ENCODE data around the gene DCST1.

Gene DCST1

DNA sequence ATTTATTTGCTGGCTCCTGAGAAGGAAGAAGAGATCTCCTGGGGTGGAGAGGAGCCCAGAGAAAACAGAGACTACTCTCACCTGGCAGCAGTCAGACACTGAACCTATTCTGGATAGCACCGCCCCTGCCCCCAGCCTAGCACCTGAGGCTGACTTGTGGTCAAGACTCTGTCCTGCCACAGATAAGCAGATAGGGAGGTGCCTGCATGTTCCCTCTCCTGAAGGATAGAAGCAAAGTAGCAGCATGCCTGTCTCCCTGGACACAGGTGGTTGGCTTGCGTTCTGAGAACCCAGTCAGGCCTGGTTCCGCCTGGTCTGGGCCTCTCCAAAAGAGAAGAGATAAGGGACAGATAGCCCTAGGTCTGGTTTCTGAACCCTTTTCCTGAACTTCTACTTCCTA is 43.7 kb downstream of the DCST1 start:
- H3K4me1 ChIP-seq: peaks cover 100% of the 10 kb centered on the region
- no peak overlapping the region for H3K4me3 ChIP-seq
- peaks cover 36% of the 10 kb centered on the region for H3K27me3 ChIP-seq
- peaks cover 35% of the 10 kb centered on the region for H4K20me1 ChIP-seq
- H3K36me3 ChIP-seq: no peaks in the 10 kb centered on the region
- peak overlapping the region; percentile 100 for H3K4me2 ChIP-seq
- no peaks in the 10 kb centered on the region for H3K9me3 ChIP-seq
- no peak for TF ChIP-seq Cebpa-rat (IDR thresholded peaks at IDR 0.05)
- peak overlapping the region; percentile 75 for H3K27ac ChIP-seq
- peak overlapping the region; percentile 75 for H3K9ac ChIP-seq

DNA sequence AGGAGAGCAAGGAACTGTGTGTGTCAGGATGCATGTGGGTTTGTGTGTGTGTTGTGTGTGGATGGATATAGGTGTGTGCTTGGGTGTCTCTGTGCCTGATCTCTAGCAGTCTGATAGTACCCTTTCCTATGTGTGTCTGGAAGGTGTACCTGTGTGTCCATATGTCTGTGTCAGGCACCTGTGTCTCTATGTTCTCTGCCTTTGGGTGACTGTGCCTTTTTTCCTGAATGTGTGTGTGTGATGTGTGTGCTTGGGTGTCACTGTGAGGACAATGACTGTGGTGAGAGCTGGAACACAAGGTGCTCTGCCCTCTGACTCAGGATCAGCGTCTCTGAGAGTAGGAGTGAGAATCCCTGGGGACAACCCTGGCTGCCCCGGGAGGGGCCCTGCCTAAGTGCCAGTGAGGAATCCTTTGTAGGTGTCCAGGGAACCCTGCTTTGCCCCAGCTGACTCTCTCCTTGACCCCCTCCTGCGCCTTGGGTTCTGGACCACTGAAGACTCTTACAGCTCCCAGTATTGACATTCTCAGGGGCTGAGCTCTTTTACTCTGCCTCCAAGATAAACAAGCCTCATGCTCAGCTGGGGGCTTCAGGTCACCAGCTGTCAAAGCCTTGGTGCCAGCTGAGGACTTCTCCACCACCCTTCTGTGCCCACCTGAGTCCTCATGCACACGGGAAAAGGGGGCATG is 44.3 kb downstream of the DCST1 start:
- no peaks in the 10 kb centered on the region for H3K9me3 ChIP-seq
- H3K4me3 ChIP-seq: peak overlapping the region; percentile 70; the same call in 1 of the 2 replicates
- peak overlapping the region; percentile 100 for H3K4me2 ChIP-seq
- H3K27me3 ChIP-seq: peaks cover 41% of the 10 kb centered on the region
- no peak for TF ChIP-seq Cebpa-rat (IDR thresholded peaks at IDR 0.05)
- no peaks in the 10 kb centered on the region for H3K36me3 ChIP-seq
- H3K27ac ChIP-seq: 0 out of 2 replicates have a peak overlapping the region, but pooled peaks have one; percentile 75
- H4K20me1 ChIP-seq: peaks cover 41% of the 10 kb centered on the region
- peaks cover 100% of the 10 kb centered on the region for H3K4me1 ChIP-seq
- peak overlapping the region; percentile 75 for H3K9ac ChIP-seq

DNA sequence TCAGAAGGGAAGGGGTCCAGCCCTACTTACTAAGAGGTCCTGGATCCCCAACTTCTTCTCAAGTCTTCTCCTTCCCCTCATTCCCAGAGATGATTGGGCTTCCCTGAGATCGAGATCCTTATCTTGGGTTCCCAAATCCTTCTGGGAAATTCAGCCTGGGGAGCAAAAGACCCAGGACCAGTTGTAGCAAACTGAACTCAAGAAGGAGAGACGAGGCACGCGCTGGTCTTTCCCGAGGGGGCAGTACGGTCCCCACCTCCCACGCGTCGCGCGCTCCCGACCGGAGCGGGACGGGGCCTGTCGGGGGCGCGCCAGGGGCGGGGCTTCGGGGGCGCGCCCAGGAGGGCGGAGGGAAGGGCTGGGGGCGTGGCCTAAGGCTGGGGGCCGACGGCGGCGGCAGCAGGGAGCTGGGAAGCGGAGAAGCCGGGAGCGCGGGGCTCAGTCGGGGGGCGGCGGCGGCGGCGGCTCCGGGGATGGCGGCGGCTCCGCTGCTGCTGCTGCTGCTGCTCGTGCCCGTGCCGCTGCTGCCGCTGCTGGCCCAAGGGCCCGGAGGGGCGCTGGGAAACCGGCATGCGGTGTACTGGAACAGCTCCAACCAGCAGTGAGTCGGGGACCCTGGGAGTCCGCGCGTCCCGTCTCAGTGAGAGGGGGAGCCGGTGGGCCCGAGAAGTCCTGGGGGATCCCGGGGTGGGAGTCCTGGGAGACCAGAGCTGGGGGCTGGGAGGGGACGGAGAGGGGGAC is 45.0 kb downstream of the DCST1 start, which contains the start of gene EFNA3:
TSS of gene EFNA3 (plus strand) at position 369 of the 741 bp plus-strand sequence. CDS start at position 474, 105 bp downstream.
- Histone ChIP-seq H3K27ac (peak within 1 kb of the TSS; percentile 75; the same call in 1 of the 2 replicates), H3K36me3 (no peaks in the 10 kb centered on the region), H3K9me3 (no peaks in the 10 kb centered on the region), H3K9ac (peak within 1 kb of the TSS; percentile 75), H3K27me3 (peaks cover 49% of the 10 kb centered on the region), H3K4me1 (peaks cover 100% of the 10 kb centered on the region), H3K4me3 (peak within 1 kb of the TSS; percentile 70), H3K4me2 (peak within 1 kb of the TSS; percentile 100), H4K20me1 (peaks cover 48% of the 10 kb centered on the region)
- no peak for TF ChIP-seq Cebpa-rat (IDR thresholded peaks at IDR 0.05)

GRCh38 chr1:155079210-155079486 is 45.5 kb downstream of the DCST1 start:
- no peak for TF ChIP-seq Cebpa-rat (IDR thresholded peaks at IDR 0.05)
- peak overlapping the region; percentile 75; the same call in 1 of the 2 replicates for H3K27ac ChIP-seq
- peaks cover 53% of the 10 kb centered on the region for H4K20me1 ChIP-seq
- no peaks in the 10 kb centered on the region for H3K36me3 ChIP-seq
- H3K4me1 ChIP-seq: peaks cover 100% of the 10 kb centered on the region
- H3K9ac ChIP-seq: peak overlapping the region; percentile 75
- no peaks in the 10 kb centered on the region for H3K9me3 ChIP-seq
- peaks cover 53% of the 10 kb centered on the region for H3K27me3 ChIP-seq
- peak overlapping the region; percentile 70 for H3K4me3 ChIP-seq
- H3K4me2 ChIP-seq: peak overlapping the region; percentile 100

DNA sequence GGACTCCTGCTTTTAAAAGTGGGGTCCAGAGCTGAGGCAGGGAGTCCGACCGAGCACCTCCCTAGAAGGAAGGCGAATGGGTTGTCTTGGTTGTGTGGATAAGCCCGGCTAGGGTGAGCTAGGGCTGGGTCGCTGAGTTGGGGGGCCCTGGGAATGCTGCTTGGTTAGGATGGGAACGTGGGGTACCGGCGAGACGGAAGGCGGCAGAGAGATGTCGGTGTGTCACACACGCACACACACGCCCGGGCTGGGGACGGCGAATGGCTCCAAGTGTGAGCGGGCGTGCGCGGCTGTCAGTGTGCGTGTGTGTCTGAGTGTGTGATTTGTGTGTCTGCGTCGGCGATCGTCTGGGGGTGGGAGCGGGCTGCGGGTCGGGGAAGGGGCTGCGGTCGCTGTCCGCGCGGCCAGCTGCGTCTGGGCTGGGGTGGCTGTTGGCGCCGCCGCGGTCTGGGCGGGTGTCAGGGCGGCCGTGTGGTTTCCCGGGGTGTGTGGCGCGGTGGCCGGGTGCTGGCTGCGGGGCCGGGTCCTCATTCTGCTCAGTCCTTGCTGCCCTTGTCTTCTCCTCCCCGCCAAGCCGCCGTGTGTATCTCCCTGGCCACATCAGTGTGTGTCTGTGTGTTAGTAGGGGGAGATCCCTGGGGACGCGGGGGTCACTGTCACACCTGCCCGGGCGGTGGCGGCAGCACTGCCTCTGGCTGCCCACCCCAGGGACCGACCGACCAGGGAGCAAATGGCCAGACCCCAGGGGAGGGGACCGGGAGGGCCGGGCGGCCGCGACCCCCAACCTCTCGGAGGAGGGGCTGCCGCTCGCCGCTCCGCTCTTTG is 46.1 kb downstream of the DCST1 start:
- peaks cover 53% of the 10 kb centered on the region for H3K27me3 ChIP-seq
- no peak for TF ChIP-seq Cebpa-rat (IDR thresholded peaks at IDR 0.05)
- H3K4me3 ChIP-seq: peak overlapping the region; percentile 70
- H3K4me1 ChIP-seq: peaks cover 99% of the 10 kb centered on the region
- H4K20me1 ChIP-seq: peaks cover 58% of the 10 kb centered on the region
- no peaks in the 10 kb centered on the region for H3K9me3 ChIP-seq
- H3K27ac ChIP-seq: peak overlapping the region; percentile 75; the same call in 1 of the 2 replicates
- peak overlapping the region; percentile 75 for H3K9ac ChIP-seq
- peak overlapping the region; percentile 100 for H3K4me2 ChIP-seq
- no peaks in the 10 kb centered on the region for H3K36me3 ChIP-seq

GRCh38 chr1:155080312-155081228 is 46.9 kb downstream of the DCST1 start:
- TF ChIP-seq Cebpa-rat (IDR thresholded peaks at IDR 0.05): no peak
- Histone ChIP-seq H3K4me2 (peak overlapping the region; percentile 100), H3K4me1 (peaks cover 93% of the 10 kb centered on the region), H3K4me3 (peak overlapping the region; percentile 70), H3K9ac (peak overlapping the region; percentile 75), H4K20me1 (peaks cover 58% of the 10 kb centered on the region), H3K27me3 (peaks cover 53% of the 10 kb centered on the region), H3K36me3 (no peaks in the 10 kb centered on the region), H3K27ac (peak overlapping the region; percentile 37; the same call in 1 of the 2 replicates), H3K9me3 (no peaks in the 10 kb centered on the region)

GRCh38 chr1:155081472-155082300 is 48.1 kb downstream of the DCST1 start:
- Histone ChIP-seq H3K9me3 (no peaks in the 10 kb centered on the region), H3K4me3 (peak overlapping the region; percentile 70), H3K4me1 (peaks cover 91% of the 10 kb centered on the region), H3K36me3 (no peaks in the 10 kb centered on the region), H4K20me1 (peaks cover 58% of the 10 kb centered on the region), H3K9ac (peak overlapping the region; percentile 75; the same call in 1 of the 2 replicates), H3K27ac (no peak overlapping the region), H3K4me2 (peak overlapping the region; percentile 100), H3K27me3 (peaks cover 53% of the 10 kb centered on the region)
- TF ChIP-seq Cebpa-rat (IDR thresholded peaks at IDR 0.05): no peak
